Activated CD4-positive, alpha-beta T cell treated with anti-CD3 and anti-CD28 coated beads, Interleukin-2, Interleukin-4, amounts not matched to agents 100 ng/mL and 50 ng/mL, durations not matched to agents 16 hours and 8 hours (primary cell): ENCODE results near the gene HS3ST3B1.

Source experiments
- DNase-seq: peaks from one replicate; pipeline ENCODE4 v3.0.0-alpha.2; 2020; ENCODE audit warnings: low spot score

The HS3ST3B1 gene

GRCh38 chr17:14321476-14321949 lies 20.6 kb downstream of the HS3ST3B1 start:
- DNase-seq: no peak

DNA sequence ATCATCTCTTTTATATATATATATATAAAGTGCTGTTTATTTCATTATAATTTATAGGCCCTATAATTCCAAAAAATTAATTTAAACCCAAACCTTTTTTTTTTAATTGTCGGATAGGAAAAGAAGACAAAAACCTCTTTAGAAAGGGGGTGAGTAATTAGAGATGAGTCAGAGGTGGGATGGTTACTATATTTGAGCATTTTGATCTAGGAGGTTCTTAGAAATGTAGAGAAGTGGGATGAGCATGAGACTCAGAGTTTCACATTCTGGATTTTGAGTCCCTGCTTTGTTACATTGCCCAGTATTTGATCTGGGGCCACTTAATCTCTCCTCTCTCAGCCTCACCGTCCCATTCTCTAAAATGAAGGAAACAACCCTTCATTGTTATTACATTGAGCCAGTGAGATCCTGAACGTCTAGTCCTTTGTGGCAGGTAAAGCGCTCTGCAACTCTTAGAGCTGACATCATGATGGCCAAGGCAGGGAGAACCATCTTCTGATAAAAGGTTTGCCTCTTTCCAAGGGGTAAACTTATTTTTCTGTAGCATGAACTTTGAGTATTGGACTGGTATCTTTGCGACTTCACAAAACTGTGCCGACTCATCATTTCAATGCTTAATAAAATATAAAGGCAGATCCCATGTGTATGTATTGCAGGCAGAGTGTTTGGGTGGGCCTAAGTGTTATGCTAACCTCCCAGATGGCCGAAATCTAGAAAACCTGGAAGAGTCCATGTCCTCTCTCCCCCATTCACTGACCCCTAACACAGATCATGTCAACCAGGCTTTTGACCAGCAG lies 21.3 kb downstream of the HS3ST3B1 start:
- DNase-seq: no peak

DNA sequence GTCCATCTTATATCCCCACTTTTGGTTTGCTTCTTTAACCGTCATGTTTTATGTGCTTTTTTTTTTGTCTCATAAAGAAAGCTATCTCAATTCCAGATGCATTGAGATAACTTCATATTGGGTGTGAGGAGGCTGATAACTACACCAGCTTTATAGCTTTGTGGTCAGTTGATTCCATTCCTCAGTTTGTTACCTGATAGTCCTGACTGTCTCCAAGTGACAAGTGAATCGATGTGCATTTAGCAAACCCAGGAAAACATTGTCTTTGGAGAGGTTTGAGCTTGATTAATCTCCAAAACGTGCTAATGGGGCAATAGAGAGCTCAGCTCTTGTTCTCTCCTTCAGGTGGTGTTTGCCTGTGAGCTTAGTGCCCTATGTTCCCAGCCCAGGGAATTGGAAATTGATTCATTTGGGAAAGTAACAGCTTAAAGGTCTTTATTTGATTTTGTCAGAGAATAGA lies 22.7 kb downstream of the HS3ST3B1 start:
- no peak for DNase-seq

DNA sequence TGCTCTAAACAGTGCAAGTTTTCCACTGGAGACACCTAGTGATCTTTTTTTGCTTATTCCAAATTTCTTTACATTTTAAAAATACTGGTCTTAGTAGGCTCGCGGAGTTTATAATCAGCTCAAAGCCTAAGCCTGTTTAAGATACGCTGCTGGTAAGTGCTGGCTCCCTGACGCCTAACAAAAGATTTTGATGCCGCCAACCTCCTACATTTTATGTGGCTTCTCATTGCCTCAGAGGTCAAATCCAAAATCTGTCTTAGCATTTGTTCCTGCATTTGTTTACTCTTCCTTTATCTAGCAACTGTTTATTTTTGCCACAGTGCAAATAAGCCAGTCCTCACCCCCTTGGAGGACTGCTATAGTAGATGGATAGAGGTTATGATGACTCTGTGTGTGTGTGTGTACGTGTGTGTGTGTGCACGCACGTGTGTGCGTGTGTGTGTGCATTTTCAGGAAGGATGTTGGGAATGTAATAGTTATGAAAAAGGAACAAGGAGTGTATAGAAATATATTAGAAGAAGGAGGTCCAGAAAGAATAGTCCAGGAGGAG lies 24.8 kb downstream of the HS3ST3B1 start:
- DNase-seq: no peak

- DNase-seq: no peak
Measured at GRCh38 chr17:14329900-14330491, 29.1 kb downstream of the HS3ST3B1 start.

GRCh38 chr17:14330492-14330962 lies 29.6 kb downstream of the HS3ST3B1 start:
- DNase-seq: no peak

- DNase-seq: no peak
Measured at GRCh38 chr17:14331225-14331981, 30.5 kb downstream of the HS3ST3B1 start.

DNA sequence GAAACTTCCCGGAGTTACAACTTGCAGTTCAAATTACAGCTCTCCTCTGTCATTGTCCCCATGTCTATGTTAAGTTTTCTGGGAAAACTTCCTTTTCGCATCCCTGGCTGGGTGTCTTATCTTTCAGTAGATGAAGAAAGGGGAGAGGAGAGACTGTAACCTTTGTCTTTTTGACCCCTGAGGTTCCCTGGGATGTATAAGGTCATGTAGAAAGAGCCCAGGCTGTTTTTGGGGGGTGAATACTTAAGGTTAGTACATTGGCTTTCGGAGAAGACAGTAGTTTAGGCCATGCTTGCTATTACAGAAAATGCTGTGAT lies 31.1 kb downstream of the HS3ST3B1 start:
- no peak for DNase-seq

- DNase-seq: no peak
Measured at GRCh38 chr17:14332331-14332730, 31.4 kb downstream of the HS3ST3B1 start.

GRCh38 chr17:14333506-14333905 lies 32.6 kb downstream of the HS3ST3B1 start:
- DNase-seq: no peak

- no peak for DNase-seq
Measured at GRCh38 chr17:14334276-14334840, 33.5 kb downstream of the HS3ST3B1 start.

GRCh38 chr17:14334919-14335318 lies 34.0 kb downstream of the HS3ST3B1 start:
- no peak for DNase-seq

DNA sequence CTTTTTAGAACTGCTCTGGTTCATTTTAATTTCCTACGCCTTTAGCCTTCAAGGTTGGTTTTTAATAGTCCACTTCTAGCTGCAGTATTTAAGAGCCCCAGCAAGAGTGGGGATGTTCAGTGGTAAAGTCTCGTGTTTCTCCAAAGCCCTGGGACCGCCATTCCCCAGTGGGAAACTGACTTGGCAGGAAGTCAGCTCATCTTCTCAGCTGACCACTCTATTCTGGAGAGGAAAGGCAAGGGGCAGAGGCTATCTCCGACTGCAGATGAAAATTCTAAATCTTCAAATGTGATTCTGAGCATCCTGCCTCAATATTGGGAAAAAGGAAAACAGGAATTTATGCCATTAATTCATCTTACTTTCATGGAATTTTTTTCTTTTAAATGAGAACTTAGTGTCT lies 35.5 kb downstream of the HS3ST3B1 start:
- no peak for DNase-seq

- peak; percentile 57 for DNase-seq
Measured at GRCh38 chr17:14337596-14338079, 36.8 kb downstream of the HS3ST3B1 start.

- DNase-seq: no peak
Measured at GRCh38 chr17:14340857-14341754, 40.2 kb downstream of the HS3ST3B1 start.

DNA sequence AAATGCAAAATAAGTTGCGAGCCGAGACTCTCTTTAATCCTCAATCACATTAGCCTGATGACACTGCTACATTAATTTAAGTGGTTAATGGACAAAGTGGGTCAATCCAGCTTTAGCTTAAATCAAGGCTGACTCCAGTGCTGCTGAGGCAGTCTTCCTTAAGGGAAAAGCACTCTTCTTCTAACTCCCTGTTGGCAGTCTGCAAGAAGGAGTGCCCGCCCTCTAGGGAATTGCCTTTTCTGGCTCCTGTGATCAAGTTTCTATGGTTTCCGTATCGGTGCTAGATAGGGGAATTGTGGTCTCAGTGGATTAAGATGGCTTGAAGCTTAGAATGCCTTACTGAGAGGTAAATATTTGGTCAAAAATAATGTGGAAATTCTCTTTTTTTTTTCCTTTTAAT lies 41.0 kb downstream of the HS3ST3B1 start:
- DNase-seq: no peak

- DNase-seq: no peak
Measured at GRCh38 chr17:14346801-14347200, 45.9 kb downstream of the HS3ST3B1 start.

GRCh38 chr17:14351493-14351892 lies 50.6 kb downstream of the HS3ST3B1 start:
- peak; percentile 17 for DNase-seq

DNA sequence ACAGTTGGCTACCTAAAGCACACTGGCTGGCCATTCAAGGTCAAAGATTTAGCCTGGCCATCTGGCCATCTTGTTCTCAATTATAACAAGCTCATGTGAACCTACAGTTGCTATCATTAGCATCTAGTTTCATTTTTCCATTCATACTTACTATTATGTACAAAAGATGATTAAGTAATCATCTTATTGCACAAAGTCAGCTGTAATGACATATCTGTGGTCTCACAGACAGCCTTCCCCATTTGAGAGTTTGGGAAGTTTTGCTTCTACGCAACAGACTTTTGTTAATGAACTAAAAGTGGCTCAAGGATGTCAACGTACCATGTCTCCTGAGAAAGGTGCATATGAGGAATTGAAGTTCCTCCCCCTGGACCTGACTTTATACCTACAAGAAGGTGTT lies 51.3 kb downstream of the HS3ST3B1 start:
- no peak for DNase-seq

DNA sequence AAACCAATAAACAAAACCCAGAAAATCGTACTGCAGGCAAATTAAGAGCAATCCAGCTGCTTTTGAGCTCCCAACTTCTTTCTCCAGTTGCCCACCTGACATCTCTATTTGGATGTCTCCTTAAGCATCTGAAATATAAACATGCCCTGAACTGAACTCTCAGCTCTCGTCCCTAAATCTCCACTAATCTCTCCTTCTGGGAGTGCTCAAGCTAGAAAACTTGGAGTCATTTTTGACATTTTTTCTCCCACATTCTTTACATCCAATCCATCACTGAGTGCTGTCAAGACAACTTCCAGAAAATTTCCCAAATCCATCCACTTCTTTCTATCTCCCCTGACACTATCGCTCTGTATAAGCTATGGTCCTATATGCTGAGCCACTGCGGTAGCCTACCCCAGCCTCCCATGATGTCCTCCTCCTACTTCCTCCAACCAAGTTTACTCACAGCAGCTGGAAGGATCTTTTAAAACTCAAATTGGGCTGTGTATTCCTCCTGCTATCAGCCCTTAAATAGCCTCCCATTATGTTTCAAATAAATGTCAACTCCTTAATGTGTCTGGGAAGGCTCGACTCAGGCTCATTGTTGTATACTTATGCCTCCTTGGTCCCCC lies 53.1 kb downstream of the HS3ST3B1 start:
- no peak for DNase-seq

DNA sequence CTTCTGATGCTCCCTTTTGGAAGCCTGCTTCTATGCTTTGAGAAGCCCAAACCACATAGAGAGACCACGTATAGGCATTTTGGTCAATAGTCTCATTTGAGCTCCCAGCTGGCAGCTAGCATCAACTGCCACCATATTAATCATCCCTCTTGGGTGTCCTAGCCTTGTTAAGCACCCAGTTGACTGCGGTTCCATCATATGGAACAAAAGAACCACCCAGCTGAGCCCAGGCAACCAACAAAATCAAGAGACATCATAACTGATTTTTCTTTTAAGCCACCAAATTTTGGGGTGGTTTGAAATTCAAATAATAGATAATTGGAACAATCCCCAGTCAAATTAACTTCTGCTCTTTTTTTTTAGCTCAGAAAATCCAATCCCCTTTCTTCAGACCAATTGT lies 53.9 kb downstream of the HS3ST3B1 start:
- no peak for DNase-seq
